Stimulated activated naive CD8-positive, alpha-beta T cell treated with anti-CD3 and anti-CD28 coated beads, Interleukin-15, Interleukin-2, amounts not matched to agents 100 U/mL and 50 U/mL, for 24 hours (primary cell): ENCODE results near the gene RICTOR.

Experiments used
- ATAC-seq: fragments of 150-1000 bp; cut with Tn5 transposase; one replicate; pipeline ENCODE4 v1.10.0; 2021
- DNase-seq: peaks from one replicate; pipeline ENCODE4 v3.0.0; 2021

RICTOR gene

GRCh38 chr5:38888041-38888440 lies 186.2 kb downstream of the RICTOR start:
- ATAC-seq, result no peak

More at GRCh38 chr5:38888041-38888440, 186.2 kb downstream of the RICTOR start:
- DNase-seq, result no peak
